ENCODE data around the gene TOR1A. TPM values are rescaled to one million over a fixed set of nuclear protein-coding genes. Genes with fewer than 3 reads are reported as not detected.
"Not testable (repeated sequence)": the region's sequence is repeated elsewhere in the genome, so short reads cannot be mapped to it uniquely, and the experiment has no call there.

Gene TOR1A
- total RNA-seq, 1 experiment from 2014 or later = 32.2 TPM

DNA sequence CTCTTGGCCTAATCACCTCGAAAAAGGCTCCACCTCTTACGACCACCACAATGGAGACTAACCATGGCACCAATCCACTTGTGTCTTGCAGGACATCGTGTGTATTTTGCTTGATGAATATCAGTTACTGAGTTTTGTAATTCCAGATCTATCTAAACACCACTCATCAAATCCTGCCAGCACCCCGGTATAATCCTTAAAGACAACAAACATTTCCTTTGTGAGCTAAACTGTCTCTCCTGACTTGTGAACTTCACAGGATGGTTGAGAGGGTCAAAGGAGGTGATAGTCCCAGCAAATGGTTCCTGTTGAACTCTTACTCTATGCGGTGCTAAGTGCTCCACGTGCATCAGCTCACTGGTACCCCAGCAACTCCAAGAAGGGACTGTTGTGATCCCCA lies 25.0 kb downstream of the TOR1A start:
- H3K36me3 ChIP-seq (ENCODE audit: control insufficient read depth, insufficient read depth, low read length) = no peaks in the 10 kb centered on the region
- H3K27ac Mint-ChIP-seq (ENCODE audit: unreplicated experiment) = no peak overlapping the region
- H3K4me1 ChIP-seq = peaks cover 2% of the 10 kb centered on the region; the same call in 1 of the 2 replicates
- no peaks in the 10 kb centered on the region for H3K9me3 Mint-ChIP-seq (ENCODE audit: unreplicated experiment)
- DNase-seq = no peak
- H3K36me3 Mint-ChIP-seq (ENCODE audit: insufficient read depth, unreplicated experiment) = peaks cover 17% of the 10 kb centered on the region
- intact Hi-C loops (cut with micrococcal nuclease; ENCODE audit: unreplicated experiment) = no loop called here
- H3K4me3 ChIP-seq (ENCODE audit: low read depth, low read length) = no peak overlapping the region
- H3K9me3 ChIP-seq = no peaks in the 10 kb centered on the region
- no TSS peak for BruUV-seq (replicated peaks)
- peaks cover 2% of the 10 kb centered on the region for H3K27me3 Mint-ChIP-seq (ENCODE audit: insufficient read depth, unreplicated experiment)
- CTCF ChIA-PET = no interaction called here
- peaks cover 5% of the 10 kb centered on the region for H3K4me1 Mint-ChIP-seq (ENCODE audit: low read depth, unreplicated experiment)
- no peaks in the 10 kb centered on the region for H3K27me3 ChIP-seq (replicated peaks; ENCODE audit: control insufficient read depth, insufficient read depth, low read length)
- POLR2A ChIA-PET = no interaction called here
- TF ChIP-seq, protein P1, sequence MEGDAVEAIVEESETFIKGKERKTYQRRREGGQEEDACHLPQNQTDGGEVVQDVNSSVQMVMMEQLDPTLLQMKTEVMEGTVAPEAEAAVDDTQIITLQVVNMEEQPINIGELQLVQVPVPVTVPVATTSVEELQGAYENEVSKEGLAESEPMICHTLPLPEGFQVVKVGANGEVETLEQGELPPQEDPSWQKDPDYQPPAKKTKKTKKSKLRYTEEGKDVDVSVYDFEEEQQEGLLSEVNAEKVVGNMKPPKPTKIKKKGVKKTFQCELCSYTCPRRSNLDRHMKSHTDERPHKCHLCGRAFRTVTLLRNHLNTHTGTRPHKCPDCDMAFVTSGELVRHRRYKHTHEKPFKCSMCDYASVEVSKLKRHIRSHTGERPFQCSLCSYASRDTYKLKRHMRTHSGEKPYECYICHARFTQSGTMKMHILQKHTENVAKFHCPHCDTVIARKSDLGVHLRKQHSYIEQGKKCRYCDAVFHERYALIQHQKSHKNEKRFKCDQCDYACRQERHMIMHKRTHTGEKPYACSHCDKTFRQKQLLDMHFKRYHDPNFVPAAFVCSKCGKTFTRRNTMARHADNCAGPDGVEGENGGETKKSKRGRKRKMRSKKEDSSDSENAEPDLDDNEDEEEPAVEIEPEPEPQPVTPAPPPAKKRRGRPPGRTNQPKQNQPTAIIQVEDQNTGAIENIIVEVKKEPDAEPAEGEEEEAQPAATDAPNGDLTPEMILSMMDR (IDR thresholded peaks at IDR 0.05; ENCODE audit: insufficient read depth in 1 of 2, low read depth in 1 of 2, low read length in 1 of 2, severe bottlenecking in 1 of 2, unreplicated experiment in 1 of 2) = no peak
- H3K4me3 Mint-ChIP-seq (ENCODE audit: unreplicated experiment) = no peak overlapping the region

DNA sequence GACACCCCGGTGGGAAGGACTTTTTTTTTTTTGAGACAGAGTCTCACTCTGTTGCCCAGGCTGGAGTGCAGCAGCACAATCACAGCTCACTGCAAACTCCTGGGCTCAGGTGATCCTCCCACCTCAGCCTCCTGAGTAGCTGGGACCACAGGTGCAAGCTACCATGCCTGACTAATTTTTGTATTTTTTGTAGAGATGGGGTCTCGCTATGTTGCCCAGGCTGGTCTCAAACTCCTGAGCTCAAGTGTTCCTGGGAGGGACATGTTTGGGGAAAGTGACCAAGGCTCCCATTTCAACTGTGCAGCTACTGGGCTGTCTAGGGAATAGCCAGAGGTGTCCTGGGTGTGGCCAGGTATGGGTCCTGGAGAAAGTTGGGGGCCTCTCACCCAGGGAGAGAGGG lies 27.9 kb downstream of the TOR1A start:
- intact Hi-C loops (cut with micrococcal nuclease; ENCODE audit: unreplicated experiment); H3K9me3 Mint-ChIP-seq (ENCODE audit: unreplicated experiment); H3K36me3 Mint-ChIP-seq (ENCODE audit: insufficient read depth, unreplicated experiment); H3K4me1 ChIP-seq; H3K4me3 Mint-ChIP-seq (ENCODE audit: unreplicated experiment); H3K9me3 ChIP-seq; H3K27me3 Mint-ChIP-seq (ENCODE audit: insufficient read depth, unreplicated experiment); H3K4me3 ChIP-seq (ENCODE audit: low read depth, low read length); BruUV-seq (replicated peaks); DNase-seq; H3K4me1 Mint-ChIP-seq (ENCODE audit: low read depth, unreplicated experiment); H3K27ac Mint-ChIP-seq (ENCODE audit: unreplicated experiment); H3K27me3 ChIP-seq (replicated peaks; ENCODE audit: control insufficient read depth, insufficient read depth, low read length); H3K36me3 ChIP-seq (ENCODE audit: control insufficient read depth, insufficient read depth, low read length): not testable (repeated sequence)
- ChIA-PET POLR2A (interaction anchor here (0.6 kb wide), 1 partner anchor 32 kb away, joined by 6 read pairs; no protein-coding TSS in a partner anchor), CTCF (interaction anchor here (2.1 kb wide), 1 partner anchor 40 kb away, joined by 6 read pairs; no protein-coding TSS in a partner anchor)

DNA sequence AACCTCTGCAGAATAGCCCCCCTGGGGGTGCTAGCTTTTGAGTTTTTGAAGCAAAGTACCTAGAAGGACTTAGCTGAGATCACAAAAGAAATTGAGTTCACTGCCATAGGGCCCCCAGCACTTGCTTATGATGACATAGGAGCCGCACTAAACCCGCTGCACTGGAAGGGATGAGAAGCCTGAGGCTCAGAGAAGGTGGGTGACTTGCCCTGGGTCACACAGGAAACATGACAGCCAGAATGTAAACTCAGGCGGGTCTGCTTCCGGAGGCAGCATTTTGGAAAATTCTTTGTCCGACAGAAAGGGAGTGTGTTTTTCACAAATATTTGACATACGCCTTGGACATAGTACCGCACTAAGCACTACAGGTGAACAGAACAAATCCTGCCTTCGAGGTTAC lies 29.4 kb downstream of the TOR1A start:
- no peak overlapping the region for H3K4me3 Mint-ChIP-seq (ENCODE audit: unreplicated experiment)
- ChIA-PET POLR2A (interaction anchor here (0.6 kb wide), 1 partner anchor 11 kb away, joined by 6 read pairs; no protein-coding TSS in a partner anchor), CTCF (no interaction called here)
- peaks cover 5% of the 10 kb centered on the region for H3K4me1 Mint-ChIP-seq (ENCODE audit: low read depth, unreplicated experiment)
- no peak overlapping the region for H3K27ac Mint-ChIP-seq (ENCODE audit: unreplicated experiment)
- peaks cover 4% of the 10 kb centered on the region for H3K36me3 Mint-ChIP-seq (ENCODE audit: insufficient read depth, unreplicated experiment)
- Histone ChIP-seq H3K9me3 (no peaks in the 10 kb centered on the region), H3K36me3 (ENCODE audit: control insufficient read depth, insufficient read depth, low read length) (no peaks in the 10 kb centered on the region), H3K27me3 (replicated peaks; ENCODE audit: control insufficient read depth, insufficient read depth, low read length) (no peaks in the 10 kb centered on the region), H3K4me1 (no peaks in the 10 kb centered on the region), H3K4me3 (ENCODE audit: low read depth, low read length) (no peak overlapping the region)
- H3K9me3 Mint-ChIP-seq (ENCODE audit: unreplicated experiment) = no peaks in the 10 kb centered on the region
- no peak for DNase-seq
- TF ChIP-seq, protein P1 (IDR thresholded peaks at IDR 0.05; ENCODE audit: insufficient read depth in 1 of 2, low read depth in 1 of 2, low read length in 1 of 2, severe bottlenecking in 1 of 2, unreplicated experiment in 1 of 2) = no peak
- intact Hi-C loops (cut with micrococcal nuclease; ENCODE audit: unreplicated experiment) = no loop called here
- peaks cover 2% of the 10 kb centered on the region for H3K27me3 Mint-ChIP-seq (ENCODE audit: insufficient read depth, unreplicated experiment)
- BruUV-seq (replicated peaks) = no TSS peak

DNA sequence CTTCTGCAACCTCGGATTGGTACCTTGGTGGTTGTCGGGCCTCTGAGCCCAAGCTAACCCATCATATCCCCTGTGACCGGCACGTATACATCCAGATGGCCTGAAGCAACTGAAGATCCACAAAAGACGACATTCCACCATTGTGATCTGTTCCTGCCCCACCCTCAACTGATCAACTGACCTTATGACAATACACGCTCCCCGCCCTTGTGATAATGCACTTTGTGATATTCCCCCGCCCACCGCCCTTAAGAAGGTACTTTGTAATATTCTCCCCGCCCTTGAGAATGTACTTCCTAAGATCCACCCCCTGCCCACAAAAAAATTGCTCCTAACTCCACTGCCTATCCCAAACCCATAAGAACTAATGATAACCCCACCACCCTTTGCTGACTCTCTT lies 37.5 kb downstream of the TOR1A start:
- TF ChIP-seq, protein P1 (IDR thresholded peaks at IDR 0.05; ENCODE audit: insufficient read depth in 1 of 2, low read depth in 1 of 2, low read length in 1 of 2, severe bottlenecking in 1 of 2, unreplicated experiment in 1 of 2) = no peak
- no peaks in the 10 kb centered on the region for H3K36me3 ChIP-seq (ENCODE audit: control insufficient read depth, insufficient read depth, low read length)
- ChIA-PET CTCF (interaction anchor here (0.5 to 1.5 kb wide), 3 partner anchors 22 to 61 kb away, joined by 4 to 5 read pairs (median 5); no protein-coding TSS in a partner anchor), POLR2A (no interaction called here)
- H3K9me3 ChIP-seq = no peaks in the 10 kb centered on the region
- H3K27me3 ChIP-seq (replicated peaks; ENCODE audit: control insufficient read depth, insufficient read depth, low read length) = no peaks in the 10 kb centered on the region
- H3K4me1 Mint-ChIP-seq (ENCODE audit: low read depth, unreplicated experiment) = no peaks in the 10 kb centered on the region
- peaks cover 12% of the 10 kb centered on the region for H3K27me3 Mint-ChIP-seq (ENCODE audit: insufficient read depth, unreplicated experiment)
- no peak overlapping the region for H3K27ac Mint-ChIP-seq (ENCODE audit: unreplicated experiment)
- H3K4me1 ChIP-seq = peaks cover 7% of the 10 kb centered on the region
- H3K9me3 Mint-ChIP-seq (ENCODE audit: unreplicated experiment) = no peaks in the 10 kb centered on the region
- BruUV-seq (replicated peaks) = no TSS peak
- no peaks in the 10 kb centered on the region for H3K36me3 Mint-ChIP-seq (ENCODE audit: insufficient read depth, unreplicated experiment)
- no peak overlapping the region for H3K4me3 Mint-ChIP-seq (ENCODE audit: unreplicated experiment)
- no peak overlapping the region for H3K4me3 ChIP-seq (ENCODE audit: low read depth, low read length)
- intact Hi-C loops (cut with micrococcal nuclease; ENCODE audit: unreplicated experiment) = no loop called here
- no peak for DNase-seq
